HL-60/S4 treated with retinoic acid at 250 ng/mL for 4 days and 3 days (cell line): ENCODE measurements around the gene HYAL1.
"Not testable (repeated sequence)": the region's sequence is repeated elsewhere in the genome, so short reads cannot be mapped to it uniquely, and the experiment has no call there.

Experiments
- in situ Hi-C: fragments of 300-500 bp; cut with MboI; formaldehyde crosslinking; loops from 2 replicates; pipeline ENCODE4 v1.7.0; 2022; ENCODE audit warnings: low sequenced_read_pairs

The HYAL1 gene

DNA sequence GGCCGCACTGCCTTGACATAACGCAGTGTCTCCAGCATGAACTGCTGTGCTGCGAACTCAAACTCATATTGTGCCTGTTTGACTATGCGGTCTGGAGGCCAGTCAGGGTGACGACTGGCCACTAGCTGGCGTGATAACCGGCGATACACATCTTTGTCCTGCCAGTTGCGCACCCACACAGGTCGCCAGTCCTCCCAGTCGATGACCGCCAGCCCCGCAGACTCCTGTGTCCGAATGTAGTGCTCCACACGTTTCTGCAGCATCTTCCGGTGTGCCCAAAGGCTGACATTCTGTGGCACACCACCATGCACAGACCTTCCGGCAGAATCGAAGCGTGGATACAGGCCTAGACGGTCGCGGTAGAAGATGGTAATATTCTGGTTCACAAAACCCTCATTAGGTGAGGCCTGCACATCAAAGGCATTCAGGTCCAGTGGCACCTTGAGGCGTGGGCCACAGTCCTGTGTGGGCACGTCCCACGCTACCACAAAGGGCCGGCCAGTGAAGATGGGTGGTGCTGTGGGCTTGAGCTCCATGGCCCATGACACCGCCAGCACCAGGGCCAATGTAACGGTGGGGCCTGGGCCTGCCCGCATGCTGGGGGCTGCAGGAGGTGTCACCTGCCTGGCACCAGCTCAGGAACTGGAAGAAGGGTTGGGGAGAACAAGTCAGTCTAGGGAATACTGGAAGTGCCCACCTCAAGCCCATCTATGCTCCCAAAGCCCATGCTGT is 16.7 kb upstream of the HYAL1 start:
- in situ Hi-C loops = no loop called here

DNA sequence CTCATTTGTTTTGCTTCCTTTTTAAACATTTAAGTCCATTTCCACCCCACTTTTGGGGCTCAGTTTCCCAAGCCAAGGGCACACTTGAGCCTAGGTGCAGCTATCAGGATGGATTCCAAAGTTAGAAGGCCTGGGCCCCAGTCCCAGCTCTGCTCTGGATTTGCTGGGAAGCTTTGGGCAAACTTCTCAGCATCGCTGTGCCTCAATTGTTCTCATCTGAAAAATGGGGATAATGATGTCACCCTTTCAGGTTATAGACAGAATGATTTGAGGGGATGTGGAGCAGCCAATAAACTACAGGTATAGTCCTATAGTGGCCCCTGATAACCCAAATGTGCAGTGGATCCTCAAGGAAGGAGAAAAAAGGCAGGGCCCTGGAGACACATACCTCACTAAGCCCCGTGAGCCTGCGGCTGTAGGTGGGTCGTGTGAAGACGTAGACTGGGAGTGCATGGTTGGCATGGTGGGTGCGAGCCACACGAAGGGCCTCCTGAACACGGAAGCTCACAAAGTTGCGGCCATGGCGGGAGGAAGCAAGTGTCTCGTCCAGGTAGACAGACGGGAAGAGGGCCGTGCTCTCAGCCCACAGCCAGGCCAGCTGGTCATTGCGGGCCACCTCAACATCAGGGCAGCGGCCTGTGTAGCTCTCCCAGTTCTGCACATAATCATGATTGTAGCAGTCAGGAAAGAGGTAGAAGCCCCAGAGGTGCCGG is 16.0 kb upstream of the HYAL1 start:
- in situ Hi-C loops = no loop called here

DNA sequence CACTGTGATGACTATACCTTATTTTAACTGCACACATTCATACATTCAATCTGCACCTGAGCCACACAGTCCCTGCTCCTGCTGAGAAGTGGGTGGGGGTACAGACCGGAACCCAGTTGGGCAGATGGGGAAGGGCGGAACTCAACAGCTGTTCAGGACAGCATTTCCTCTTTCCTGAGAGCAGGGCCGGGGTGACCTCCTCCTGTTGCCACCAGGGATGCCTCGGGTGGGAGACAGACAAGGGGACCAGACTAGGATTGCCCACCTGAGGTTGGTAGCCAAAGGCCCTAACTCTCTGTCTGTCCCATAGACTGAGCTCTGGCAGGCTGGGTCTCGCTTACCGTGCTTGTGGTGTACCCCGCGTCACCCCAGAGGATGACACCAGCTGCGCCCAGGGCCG is 15.2 kb upstream of the HYAL1 start:
- in situ Hi-C loops = no loop called here

DNA sequence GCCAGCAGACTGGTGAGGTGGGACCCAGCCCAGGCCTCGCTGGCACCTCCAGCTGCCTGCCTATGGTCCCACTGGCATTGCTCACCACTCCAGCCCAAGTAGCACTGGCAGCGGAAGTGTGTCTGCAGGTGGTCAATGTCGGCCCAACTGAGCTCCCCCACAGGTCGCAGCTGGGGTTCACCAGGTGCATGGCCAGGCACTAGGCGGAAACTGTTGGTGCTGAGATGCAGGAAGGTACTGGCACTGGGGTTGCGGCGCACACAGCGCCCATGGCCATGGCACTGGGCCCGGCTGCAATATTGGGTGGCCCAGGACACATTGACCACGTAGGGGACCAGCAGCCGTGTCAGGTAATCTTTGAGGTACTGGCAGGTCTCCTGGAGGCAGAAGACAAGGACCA is 14.8 kb upstream of the HYAL1 start:
- in situ Hi-C loops = no loop called here

DNA sequence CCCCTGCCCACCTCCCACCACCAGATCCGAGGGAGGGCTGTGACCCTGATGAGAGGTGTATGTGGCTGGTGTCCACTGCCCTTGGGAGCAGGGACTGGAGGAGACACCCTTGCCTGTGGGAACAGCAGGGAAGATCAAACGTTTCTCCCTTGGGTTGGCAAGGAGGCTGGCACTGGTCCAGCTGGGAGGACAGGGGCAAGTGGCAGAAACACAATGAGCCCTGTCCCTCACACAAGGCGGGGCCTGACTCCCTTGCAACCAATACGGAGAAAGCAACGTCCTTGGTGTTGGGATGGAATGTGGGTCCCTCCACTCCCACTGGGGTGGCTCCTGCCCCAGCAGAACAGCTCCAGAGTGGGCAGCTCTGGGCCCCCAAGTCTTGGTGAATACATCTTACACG is 13.9 kb upstream of the HYAL1 start:
- in situ Hi-C loops = no loop called here

DNA sequence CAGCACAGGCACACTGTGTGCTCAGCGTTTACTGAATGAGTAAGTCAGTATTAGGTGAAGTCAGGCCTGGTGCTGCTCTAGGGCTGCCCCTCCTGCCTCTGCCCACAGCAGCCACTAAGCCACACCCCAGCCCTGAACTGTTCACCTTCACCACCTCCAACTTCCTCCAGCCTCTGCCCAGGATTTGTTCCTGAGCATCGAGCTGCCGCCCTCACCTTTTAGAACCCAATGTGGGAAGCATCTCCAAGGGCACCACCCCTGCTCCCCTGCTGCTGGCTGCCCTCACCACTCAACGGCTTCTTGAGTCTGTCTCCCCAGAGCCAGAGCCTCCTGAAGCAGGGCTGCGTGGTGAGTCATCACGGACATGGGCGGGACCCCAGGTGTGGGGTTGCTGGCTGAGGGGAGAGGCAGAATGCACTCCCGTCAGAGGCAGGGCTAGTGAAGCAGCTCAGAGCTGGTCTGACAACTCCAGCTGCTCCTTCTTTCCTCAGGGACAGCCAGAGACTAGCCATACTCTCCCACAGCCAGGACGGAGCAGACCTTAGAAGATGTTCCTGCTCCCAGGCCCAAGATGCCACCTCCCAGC is 13.4 kb upstream of the HYAL1 start:
- in situ Hi-C loops = no loop called here

DNA sequence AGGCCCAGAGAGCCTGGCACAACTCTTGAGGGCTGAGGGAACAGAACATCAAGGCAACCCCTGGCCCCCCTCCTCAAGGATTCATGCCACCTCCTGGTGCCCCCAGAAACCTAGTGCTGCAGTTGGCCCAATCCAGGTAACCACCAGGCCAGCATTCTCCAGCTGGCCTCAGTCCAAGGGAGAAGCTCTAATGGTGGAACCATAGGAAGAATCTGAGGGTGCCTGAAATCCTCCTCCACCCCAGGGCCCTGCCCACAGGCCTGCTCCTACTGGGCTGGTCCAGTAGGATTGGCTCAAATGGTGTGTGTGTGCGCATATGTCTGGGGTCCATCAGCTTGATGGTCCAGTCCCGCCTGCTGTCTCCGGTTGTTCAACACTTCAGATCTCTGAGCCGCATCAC is 11.4 kb upstream of the HYAL1 start:
- in situ Hi-C loops = no loop called here

DNA sequence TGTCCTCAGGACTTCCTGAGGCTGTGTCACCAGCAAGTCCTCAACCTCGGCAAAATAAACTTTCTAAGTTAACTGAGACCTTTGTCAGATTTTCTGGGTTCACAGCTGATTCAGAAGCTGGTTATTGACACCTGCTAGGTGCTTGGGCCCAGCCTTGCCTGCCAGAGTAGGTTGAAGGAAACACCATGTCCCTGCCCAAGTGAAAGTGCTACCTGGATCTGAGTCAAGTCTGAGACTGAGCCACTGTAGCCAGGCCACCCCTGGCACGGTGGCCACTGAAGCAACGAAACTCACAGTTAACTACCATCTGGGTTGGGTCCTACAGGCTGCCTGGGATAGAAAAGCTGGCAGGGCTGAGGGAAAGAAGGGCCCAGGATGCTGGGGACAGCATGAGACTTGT is 11.0 kb upstream of the HYAL1 start:
- in situ Hi-C loops = no loop called here

DNA sequence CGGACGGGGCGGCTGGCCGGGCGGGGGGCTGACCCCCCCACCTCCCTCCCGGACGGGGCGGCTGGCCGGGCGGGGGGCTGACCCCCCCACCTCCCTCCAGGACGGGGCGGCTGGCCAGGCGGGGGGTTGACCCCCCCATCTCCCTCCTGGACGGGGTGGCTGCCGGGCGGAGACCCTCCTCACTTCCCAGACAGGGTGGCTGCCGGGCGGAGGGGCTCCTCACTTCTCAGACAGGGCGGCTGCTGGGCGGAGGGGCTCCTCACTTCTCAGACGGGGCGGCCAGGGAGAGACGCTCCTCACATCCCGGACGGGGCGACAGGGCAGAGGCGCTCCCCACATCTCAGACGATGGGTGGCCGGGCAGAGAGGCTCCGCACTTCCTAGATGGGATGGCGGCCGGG is 8.7 kb upstream of the HYAL1 start:
- in situ Hi-C loops = not testable (repeated sequence)

DNA sequence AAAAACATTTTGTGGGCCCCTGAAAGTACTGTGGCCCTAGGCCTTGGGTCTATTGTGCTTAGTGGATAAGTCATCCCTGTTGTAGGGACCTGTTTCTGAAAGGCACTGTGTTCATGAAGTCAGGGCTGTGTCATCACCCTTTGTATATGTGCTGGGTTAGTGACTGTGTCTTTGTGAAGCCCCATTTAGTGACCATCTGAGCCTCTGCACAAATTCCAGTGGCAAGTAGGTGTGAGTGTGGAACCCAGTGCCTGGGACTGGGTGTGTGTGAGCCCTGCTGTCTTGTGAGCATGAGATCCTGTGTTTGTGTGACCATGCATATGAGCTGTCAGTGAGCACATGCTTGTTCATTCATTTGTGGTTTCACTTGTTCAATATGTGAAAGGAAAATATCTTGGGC is 1.2 kb upstream of the HYAL1 start:
- in situ Hi-C loops = no loop called here

DNA sequence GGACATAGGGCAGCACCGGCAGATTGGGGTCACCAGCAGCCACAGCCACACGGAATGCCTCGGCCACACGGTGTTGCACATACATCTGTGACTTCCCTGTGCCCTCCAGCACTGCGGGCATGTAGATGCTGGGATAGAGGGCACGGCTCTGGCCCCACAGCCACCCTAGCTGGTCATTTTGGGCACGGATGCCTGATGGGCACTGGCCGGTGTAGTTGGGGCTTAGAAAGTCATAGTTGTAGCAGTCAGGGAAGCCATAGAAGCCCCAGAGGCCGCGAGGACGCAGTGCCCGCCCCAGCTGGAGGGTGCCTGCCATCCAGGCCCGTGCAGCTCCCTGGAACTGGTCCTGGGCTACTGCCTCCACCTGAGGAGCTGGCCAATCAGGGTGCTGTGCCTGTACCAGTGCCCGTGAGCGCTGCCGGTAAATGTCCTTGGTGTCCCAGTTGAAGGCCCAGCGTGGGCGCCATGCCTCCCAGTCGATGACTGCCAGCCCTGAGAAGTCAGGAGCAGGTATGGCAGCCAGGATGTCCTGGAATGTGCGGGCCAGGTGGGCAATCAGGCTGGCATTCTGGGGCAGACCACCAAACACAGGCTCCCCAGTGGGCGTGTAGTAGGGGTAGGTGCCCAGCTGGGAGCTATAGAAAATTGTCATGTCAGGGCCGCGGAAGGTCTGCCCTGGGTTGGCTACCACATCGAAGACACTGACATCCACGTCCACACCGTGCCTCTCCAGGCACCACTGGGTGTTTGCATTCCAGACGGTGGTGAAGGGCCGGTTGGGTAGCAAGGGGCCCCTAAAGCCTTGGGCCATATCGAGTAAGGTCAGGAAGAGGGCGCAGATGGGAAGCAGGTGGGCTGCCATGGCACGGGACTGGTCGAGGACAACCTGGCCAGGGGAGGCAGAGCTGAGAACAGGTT is 1.0 kb downstream of the HYAL1 start:
- in situ Hi-C loops = no loop called here

DNA sequence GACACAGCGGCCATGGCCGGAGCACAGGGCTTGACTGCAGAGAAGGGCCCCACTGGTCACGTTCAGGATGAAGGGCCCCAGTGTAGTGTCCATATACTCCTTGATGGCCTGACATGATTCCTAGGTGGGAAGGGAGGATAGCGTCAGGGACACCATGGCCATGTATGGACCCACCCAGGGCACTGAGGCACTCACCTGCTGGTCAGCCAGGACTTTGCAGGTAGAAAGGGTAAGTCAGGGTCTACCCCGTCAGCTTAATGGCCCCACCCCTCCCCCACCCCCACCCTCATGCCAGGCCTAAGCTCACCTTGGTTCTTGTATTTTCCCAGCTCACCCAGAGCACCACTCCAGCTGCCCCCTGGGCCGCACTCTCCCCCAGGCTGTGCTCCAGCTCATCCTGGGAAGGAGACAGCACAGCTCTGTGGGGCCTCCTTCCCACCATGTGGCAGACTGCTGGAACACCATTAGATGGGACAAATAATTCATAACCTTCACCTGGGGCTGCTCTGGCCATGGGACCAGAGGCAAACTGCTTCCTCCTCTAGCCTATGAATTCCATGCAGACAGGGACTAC is 2.6 kb downstream of the HYAL1 start:
- in situ Hi-C loops = no loop called here

DNA sequence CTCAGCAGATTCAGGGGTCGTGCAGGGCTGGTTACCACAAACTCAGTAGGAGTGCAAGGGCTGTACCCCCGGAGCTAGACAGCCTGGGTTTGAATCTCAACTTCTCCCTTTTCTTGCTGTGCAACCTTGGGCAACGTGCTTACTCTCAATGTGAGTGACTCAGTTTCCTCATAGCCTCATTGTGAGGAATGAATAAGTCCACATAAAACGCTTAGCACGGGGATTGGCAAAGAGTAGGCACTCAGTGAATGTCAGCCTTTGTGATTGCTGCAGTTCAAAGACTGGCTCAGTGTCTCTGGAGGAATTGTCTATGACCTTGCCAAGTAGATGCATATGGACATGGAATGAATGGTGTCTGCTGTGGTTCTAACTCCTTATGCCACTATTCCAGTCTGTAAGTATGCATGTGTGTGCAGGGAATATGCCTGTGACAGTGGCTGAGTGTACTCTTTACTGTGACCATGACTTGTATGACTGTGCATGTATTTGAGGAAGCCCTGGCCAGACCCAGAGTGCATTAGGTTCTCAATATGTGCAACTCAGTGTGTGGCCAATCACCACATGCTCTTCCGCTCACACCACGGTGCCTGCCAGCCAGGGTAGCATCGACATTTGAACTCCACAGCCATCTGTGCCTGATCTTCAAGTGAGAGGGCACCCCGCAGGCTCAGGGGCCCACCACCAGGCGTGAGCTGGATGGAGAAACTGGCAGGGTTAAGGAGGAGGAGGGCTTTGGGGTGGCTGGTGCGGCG is 3.3 kb downstream of the HYAL1 start:
- in situ Hi-C loops = no loop called here

DNA sequence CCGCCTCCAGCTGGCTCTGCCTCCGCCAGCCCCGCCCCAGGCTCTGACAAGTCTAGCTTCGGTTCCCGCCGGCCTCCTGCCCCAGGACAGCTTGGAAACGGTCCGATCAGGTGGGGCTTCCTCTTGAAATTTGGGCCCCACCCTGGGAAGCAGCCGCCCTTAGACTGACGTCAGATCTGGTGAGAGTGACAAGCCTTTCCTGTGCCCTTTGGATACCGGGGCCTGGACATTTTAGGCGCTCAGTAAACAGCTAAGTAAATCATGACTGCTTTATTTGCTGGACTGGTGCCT is 3.8 kb downstream of the HYAL1 start:
- in situ Hi-C loops = no loop called here

DNA sequence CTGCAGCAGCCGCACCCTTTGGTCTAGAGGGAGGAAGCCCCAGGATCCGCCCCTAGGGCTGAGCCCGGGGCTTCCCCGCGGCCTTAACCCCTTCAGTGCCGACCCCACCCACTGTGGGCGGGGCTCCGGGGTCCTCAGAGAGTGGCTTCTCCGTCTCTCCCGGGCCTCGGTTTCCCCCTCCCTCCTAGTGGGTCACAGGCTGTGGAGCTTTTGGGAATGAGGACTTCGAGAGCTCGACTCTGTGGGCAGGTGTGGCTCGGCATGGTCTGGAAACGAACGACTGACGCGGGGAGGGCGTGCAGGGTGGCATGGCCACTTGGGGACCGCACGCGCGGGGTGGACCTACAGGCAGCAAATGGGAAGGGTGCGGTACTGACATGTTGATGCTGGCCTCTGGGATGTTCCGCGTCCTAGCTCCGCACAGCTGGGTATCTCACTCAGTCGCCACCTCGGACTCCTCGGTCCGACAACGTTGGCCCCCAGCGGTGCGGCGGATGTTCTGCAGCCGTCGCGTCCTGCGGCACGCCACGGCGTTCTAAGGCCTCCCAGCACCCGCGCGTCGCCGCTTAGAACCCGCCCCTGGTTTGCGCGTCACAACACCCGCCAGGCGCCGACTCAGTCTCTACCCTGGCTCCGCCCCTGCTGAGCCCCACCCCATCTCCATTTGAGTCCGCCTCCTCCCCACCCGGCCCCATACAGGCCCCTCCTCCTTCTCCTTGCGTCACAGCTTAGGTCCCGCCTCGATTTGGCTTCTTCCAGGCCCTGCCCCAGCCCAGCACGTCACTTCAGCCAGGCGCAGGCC is 4.3 kb downstream of the HYAL1 start, which contains the start of the genes HYAL3 and NAA80:
TSS of gene HYAL3 (minus strand) at position 570 of the 802 bp plus-strand sequence. CDS start 3,803 bp downstream, outside the sequence.
TSS of gene NAA80 (minus strand) at position 570 of the 802 bp plus-strand sequence. CDS start 1,942 bp downstream, outside the sequence.
- in situ Hi-C loops = no loop called here

DNA sequence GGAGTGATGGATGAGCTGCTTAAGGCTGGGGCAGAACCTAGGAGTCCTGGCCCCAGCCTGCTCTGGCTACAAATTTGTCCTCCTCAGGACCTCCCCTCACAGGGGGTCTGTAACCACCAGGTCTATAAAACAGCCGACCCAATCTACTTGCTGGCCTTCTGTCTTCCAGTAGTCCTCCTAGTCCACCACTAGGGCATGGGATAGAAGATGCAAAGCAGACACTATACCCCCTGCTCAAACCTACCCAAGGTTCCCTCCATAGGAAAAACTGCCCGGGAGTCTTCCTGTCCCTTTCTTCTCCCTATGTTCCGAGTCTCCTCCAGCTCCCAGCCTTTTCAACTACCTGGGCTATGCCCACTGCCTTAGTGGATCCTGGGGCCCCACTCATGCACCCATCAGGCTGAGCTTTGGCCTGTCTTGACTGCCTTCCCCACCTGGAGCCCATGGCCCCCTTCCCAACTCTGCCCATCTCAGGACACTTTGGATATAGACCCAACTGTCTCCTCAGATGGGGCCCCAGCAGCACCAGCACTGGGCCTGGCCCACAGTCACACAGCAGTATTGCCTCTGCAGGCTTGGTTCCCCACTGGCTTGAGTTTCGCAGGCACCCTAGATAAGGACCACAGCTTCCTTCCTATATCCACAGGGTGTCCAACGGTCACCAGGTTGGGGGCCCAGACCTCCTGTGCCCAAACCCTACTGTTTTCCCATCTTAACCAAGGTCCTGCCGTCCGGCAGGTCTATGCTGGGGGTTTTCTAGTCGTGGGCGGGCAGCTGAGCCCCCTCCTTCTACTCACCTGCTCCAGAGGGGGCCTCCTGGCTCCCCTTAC is 5.3 kb downstream of the HYAL1 start:
- in situ Hi-C loops = no loop called here

DNA sequence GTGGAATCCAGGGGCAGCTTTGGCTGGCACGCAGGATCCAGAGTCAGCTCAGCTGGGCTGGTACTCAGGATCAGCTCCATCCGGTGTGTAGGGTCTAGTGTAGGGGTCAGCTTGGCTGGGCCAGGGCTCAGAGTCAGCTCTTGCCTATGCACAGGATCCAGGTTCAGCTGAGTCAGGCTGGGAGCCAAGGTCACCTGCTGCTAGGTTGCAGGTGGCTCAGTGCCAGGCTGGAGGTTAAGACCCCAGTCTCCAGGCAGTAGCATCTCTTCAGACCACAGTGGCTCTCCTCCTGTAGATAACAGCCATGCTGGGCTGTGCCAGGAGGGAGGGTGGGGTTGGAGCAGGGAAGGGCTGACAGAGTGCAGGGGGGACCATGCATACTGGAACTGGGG is 6.0 kb downstream of the HYAL1 start:
- in situ Hi-C loops = no loop called here

DNA sequence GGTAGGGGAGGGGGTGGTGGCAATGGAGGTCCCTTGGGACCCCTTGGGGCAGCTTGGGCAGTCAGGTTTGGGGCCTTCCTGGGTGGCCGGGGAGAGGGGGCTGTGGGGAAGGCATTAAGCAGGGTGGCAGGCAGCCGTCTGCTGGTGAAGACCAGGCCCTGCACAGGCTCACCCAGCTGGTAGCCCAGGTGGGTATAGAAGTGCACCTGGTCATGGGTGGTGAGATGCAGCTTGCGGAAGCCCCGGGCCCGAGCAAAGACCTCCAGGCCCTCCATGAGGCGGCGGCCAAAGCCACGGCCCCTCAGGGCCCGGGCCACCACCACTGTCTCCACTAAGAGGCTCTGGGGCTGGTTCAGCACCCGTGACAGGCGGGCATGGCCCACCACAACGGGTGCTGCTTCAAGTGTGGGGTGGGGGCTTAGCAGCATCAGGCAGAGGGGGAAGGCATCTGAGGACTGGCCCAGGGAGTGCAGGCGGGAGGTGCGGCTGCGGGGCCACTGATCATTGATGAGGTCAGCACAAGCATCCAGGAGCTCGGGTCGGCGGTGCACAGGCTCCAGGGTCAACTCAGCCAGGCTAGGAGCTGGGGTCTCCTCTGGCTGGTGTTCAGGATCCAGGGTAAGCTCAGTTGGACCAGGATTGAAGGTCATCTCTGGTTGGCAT is 6.5 kb downstream of the HYAL1 start:
- in situ Hi-C loops = no loop called here
